ENCODE data around the gene DCTN5. TPM values are rescaled to one million over a fixed set of nuclear protein-coding genes. Genes with fewer than 3 reads are reported as not detected.
A peak's percentile ranks its signal among the peaks of the same experiment; 100 is the strongest.

The DCTN5 gene
- total RNA-seq, 1 donor from 2014 or later = 88.9 TPM

GRCh38 chr16:23699100-23699499, 57.8 kb downstream of the DCTN5 start:
- H3K4me1 Mint-ChIP-seq (ENCODE audit: low read depth) = peaks cover 9% of the 10 kb centered on the region
- peaks cover 4% of the 10 kb centered on the region for H3K27me3 Mint-ChIP-seq
- peaks cover 3% of the 10 kb centered on the region for H3K9me3 Mint-ChIP-seq (ENCODE audit: low read depth)
- DNase-seq (ENCODE audit: low spot score, unreplicated experiment) = no peak
- H3K27ac Mint-ChIP-seq = no peak overlapping the region
- H3K36me3 Mint-ChIP-seq (ENCODE audit: insufficient read depth) = no peaks in the 10 kb centered on the region
- no peak overlapping the region for H3K4me3 Mint-ChIP-seq (ENCODE audit: low read depth)
- no peak for TF ChIP-seq CTCF (IDR thresholded peaks at IDR 0.05; ENCODE audit: unreplicated experiment)

GRCh38 chr16:23700093-23700492, 58.8 kb downstream of the DCTN5 start:
- Mint-ChIP-seq H3K27ac (peak overlapping the region; percentile 33), H3K27me3 (peaks cover 4% of the 10 kb centered on the region)

GRCh38 chr16:23700509-23700908, 59.2 kb downstream of the DCTN5 start:
- H3K4me3 Mint-ChIP-seq (ENCODE audit: low read depth) = no peak overlapping the region
- H3K9me3 Mint-ChIP-seq (ENCODE audit: low read depth) = peaks cover 3% of the 10 kb centered on the region
- no peak for DNase-seq (ENCODE audit: low spot score, unreplicated experiment)

More at GRCh38 chr16:23700093-23700492, 58.8 kb downstream of the DCTN5 start:
- TF ChIP-seq CTCF (IDR thresholded peaks at IDR 0.05; ENCODE audit: unreplicated experiment) = no peak
- peaks cover 3% of the 10 kb centered on the region for H3K9me3 Mint-ChIP-seq (ENCODE audit: low read depth)
- H3K36me3 Mint-ChIP-seq (ENCODE audit: insufficient read depth) = no peaks in the 10 kb centered on the region
- DNase-seq (ENCODE audit: low spot score, unreplicated experiment) = no peak
- H3K4me1 Mint-ChIP-seq (ENCODE audit: low read depth) = peaks cover under 1% of the 10 kb centered on the region
- no peak overlapping the region for H3K4me3 Mint-ChIP-seq (ENCODE audit: low read depth)

DNA sequence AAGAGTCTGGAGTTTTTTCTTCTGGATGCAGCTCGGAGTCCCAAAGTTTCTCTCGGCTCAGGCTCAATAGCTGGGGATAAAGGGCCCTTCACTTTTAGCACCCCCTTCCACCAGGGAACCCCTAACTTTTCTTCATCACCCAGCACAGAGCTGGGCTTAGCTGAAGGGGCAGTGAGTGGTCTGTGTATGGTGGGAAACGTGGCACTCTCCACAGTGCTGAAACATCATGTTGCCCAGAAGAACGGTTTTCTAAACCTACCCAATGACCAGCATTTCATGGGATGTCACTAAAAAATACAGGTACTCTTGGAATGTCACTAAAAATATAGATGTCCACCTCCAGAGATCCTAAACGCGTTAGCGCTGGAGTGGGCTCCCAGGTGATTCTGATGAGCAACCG, 59.8 kb downstream of the DCTN5 start:
- no peaks in the 10 kb centered on the region for H3K36me3 Mint-ChIP-seq (ENCODE audit: insufficient read depth)
- no peak for DNase-seq (ENCODE audit: low spot score, unreplicated experiment)
- H3K27me3 Mint-ChIP-seq = peaks cover 4% of the 10 kb centered on the region
- no peak for TF ChIP-seq CTCF (IDR thresholded peaks at IDR 0.05; ENCODE audit: unreplicated experiment)
- peaks cover 3% of the 10 kb centered on the region for H3K9me3 Mint-ChIP-seq (ENCODE audit: low read depth)
- no peak overlapping the region for H3K4me3 Mint-ChIP-seq (ENCODE audit: low read depth)
- no peak overlapping the region for H3K27ac Mint-ChIP-seq
- no peaks in the 10 kb centered on the region for H3K4me1 Mint-ChIP-seq (ENCODE audit: low read depth)

More at GRCh38 chr16:23700509-23700908, 59.2 kb downstream of the DCTN5 start:
- H3K27me3 Mint-ChIP-seq = peaks cover 4% of the 10 kb centered on the region
- no peaks in the 10 kb centered on the region for H3K36me3 Mint-ChIP-seq (ENCODE audit: insufficient read depth)
- TF ChIP-seq CTCF (IDR thresholded peaks at IDR 0.05; ENCODE audit: unreplicated experiment) = no peak
- H3K4me1 Mint-ChIP-seq (ENCODE audit: low read depth) = no peaks in the 10 kb centered on the region
- H3K27ac Mint-ChIP-seq = peak overlapping the region; percentile 33

GRCh38 chr16:23702951-23703350, 61.7 kb downstream of the DCTN5 start:
- Mint-ChIP-seq H3K4me3 (ENCODE audit: low read depth) (no peak overlapping the region), H3K27me3 (peaks cover 4% of the 10 kb centered on the region), H3K36me3 (ENCODE audit: insufficient read depth) (no peaks in the 10 kb centered on the region), H3K9me3 (ENCODE audit: low read depth) (peaks cover 3% of the 10 kb centered on the region), H3K27ac (no peak overlapping the region), H3K4me1 (ENCODE audit: low read depth) (no peaks in the 10 kb centered on the region)
- DNase-seq (ENCODE audit: low spot score, unreplicated experiment) = no peak
- TF ChIP-seq CTCF (IDR thresholded peaks at IDR 0.05; ENCODE audit: unreplicated experiment) = no peak
